Skeletal muscle tissue (tissue), 4 donors: ENCODE data around the gene PKP1. TPM values are rescaled to one million over a fixed set of nuclear protein-coding genes. Genes with fewer than 3 reads are reported as not detected.

Experiments used
- H3K27ac ChIP-seq: one replicate; pipeline ENCODE4 v1.7.0; 2013; ENCODE audit warnings: mild to moderate bottlenecking, low read depth, low read length, inconsistent platforms
- H3K27me3 ChIP-seq, 3 donors: one replicate each; pipeline ENCODE4 v1.7.0; 2013; ENCODE audit warnings: low read length in 3 of 3; ENCODE audit not compliant: control insufficient read depth in 3 of 3, insufficient read depth in 3 of 3
- H3K36me3 ChIP-seq, 3 donors: one replicate each; pipeline ENCODE4 v1.7.0; 2013; ENCODE audit warnings: low read length in 3 of 3; ENCODE audit not compliant: control insufficient read depth in 3 of 3, insufficient read depth in 3 of 3
- H3K4me1 ChIP-seq, 3 donors: one replicate each; pipeline ENCODE4 v1.7.0; 2013; ENCODE audit warnings: low read length in 3 of 3, mild to moderate bottlenecking in 3 of 3; ENCODE audit not compliant: control insufficient read depth in 3 of 3, insufficient read depth in 3 of 3
- H3K4me3 ChIP-seq, 3 donors: one replicate each; pipeline ENCODE4 v1.7.0; 2013; ENCODE audit warnings: low read length in 3 of 3
- H3K9ac ChIP-seq, 3 donors: one replicate each; pipeline ENCODE4 v1.7.0; 2013; ENCODE audit warnings: low read length in 3 of 3, mild to moderate bottlenecking in 3 of 3, moderate library complexity in 2 of 3, low read depth in 1 of 3
- H3K9me3 ChIP-seq, 3 donors: one replicate each; pipeline ENCODE4 v1.7.0; 2013; ENCODE audit warnings: low read length in 3 of 3; ENCODE audit not compliant: control insufficient read depth in 3 of 3
- total RNA-seq: library from RNA; depleted of rRNA; stranded (reverse); fragments of >200 nt; gene quantifications from one replicate; pipeline ENCODE4 v1.2.3, GENCODE V29; 2014
- donor health status: Osteomylitis.

PKP1 gene
- total RNA-seq, 1 donor from 2014 or later = 3.7 TPM

GRCh38 chr1:201346337-201346939, 63.1 kb downstream of the PKP1 start:
- no peaks in the 10 kb centered on the region for H3K36me3 ChIP-seq
- H3K9me3 ChIP-seq = no peaks in the 10 kb centered on the region
- H3K4me1 ChIP-seq = no peaks in the 10 kb centered on the region
- H3K9ac ChIP-seq = no peak overlapping the region
- H3K4me3 ChIP-seq = no peak overlapping the region
- H3K27ac ChIP-seq = no peak overlapping the region
- peaks cover 0 to 9% (median 6%) of the 10 kb centered on the region in 3 donors for H3K27me3 ChIP-seq

- no peak overlapping the region for H3K4me3 ChIP-seq
- no peak overlapping the region for H3K27ac ChIP-seq
- H3K27me3 ChIP-seq = peaks cover 0 to 9% (median 6%) of the 10 kb centered on the region in 3 donors
- H3K9me3 ChIP-seq = no peaks in the 10 kb centered on the region
- H3K36me3 ChIP-seq = no peaks in the 10 kb centered on the region
- H3K4me1 ChIP-seq = no peaks in the 10 kb centered on the region
- H3K9ac ChIP-seq = no peak overlapping the region
These were observed 63.7 kb downstream of the PKP1 start for GRCh38 chr1:201346987-201347386.

DNA sequence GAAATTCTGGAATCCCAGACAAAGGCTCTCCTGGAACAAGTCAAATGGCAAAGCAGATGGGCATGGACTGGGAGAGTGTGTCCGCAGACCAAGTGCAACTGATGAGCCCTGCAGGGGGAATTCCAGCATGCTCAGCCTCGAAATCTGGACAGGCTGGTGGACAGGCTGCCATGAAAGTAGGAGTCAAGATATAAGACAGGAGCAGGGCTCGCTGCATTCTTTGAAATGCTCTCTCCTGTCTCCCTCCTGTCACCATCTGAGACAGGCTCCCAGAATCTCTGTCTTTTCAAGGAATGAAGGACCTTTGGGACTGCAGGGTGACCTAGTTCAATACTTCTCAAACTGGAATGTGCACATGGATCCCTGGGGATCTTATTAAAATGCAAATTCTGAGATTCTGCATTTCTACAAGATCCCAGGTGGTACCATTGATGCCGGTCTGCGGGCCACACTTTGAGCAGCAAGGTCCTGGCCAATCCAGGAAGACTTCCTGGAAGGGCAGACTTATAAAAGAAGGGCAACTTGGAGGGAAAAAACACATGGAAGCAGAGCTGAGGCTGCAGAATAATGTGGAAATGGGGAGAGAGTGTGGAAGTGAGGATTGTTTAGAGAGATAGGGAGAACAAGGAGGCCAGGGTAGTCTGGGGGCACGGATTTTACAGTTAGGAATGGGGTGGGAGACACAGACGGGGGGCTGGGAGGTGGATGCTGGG, 64.3 kb downstream of the PKP1 start:
- no peak overlapping the region for H3K4me3 ChIP-seq
- no peaks in the 10 kb centered on the region for H3K9me3 ChIP-seq
- no peaks in the 10 kb centered on the region for H3K4me1 ChIP-seq
- H3K36me3 ChIP-seq = no peaks in the 10 kb centered on the region
- no peak overlapping the region for H3K27ac ChIP-seq
- peaks cover 0 to 9% (median 6%) of the 10 kb centered on the region in 3 donors for H3K27me3 ChIP-seq
- no peak overlapping the region for H3K9ac ChIP-seq

DNA sequence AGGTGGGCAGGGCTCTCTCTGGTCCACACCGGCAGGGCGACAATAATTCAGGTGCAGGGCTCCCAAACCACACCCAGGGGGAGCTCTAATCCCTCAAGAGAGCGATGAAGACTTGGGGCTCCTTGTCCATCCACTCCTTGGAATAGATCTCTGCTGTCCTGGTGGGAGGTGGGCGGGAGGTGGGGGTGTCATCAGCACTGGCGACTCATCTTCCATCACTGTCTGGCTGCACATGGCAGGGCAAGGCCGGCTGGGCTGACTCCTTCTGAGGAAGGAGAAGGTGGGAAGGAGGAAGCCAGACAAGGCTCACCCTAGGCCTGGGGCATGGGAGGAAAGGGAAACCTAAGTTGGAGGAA, 64.9 kb downstream of the PKP1 start:
- H3K9me3 ChIP-seq = no peaks in the 10 kb centered on the region
- H3K4me3 ChIP-seq = no peak overlapping the region
- no peak overlapping the region for H3K9ac ChIP-seq
- H3K36me3 ChIP-seq = no peaks in the 10 kb centered on the region
- H3K4me1 ChIP-seq = no peaks in the 10 kb centered on the region
- H3K27me3 ChIP-seq = peaks cover 0 to 9% (median 6%) of the 10 kb centered on the region in 3 donors
- H3K27ac ChIP-seq = no peak overlapping the region

GRCh38 chr1:201349092-201349491, 65.8 kb downstream of the PKP1 start:
- Histone ChIP-seq H3K4me1 (no peaks in the 10 kb centered on the region), H3K36me3 (no peaks in the 10 kb centered on the region), H3K4me3 (no peak overlapping the region), H3K27ac (no peak overlapping the region), H3K9ac (no peak overlapping the region), H3K9me3 (no peaks in the 10 kb centered on the region), H3K27me3 (peaks cover 0 to 7% (median 6%) of the 10 kb centered on the region in 3 donors)

GRCh38 chr1:201350361-201350725, 67.0 kb downstream of the PKP1 start:
- H3K9ac ChIP-seq = no peak overlapping the region
- H3K27me3 ChIP-seq = peaks cover 0 to 7% (median 6%) of the 10 kb centered on the region in 3 donors

GRCh38 chr1:201350884-201351283, 67.6 kb downstream of the PKP1 start:
- Histone ChIP-seq H3K4me3 (no peak overlapping the region), H3K4me1 (no peaks in the 10 kb centered on the region), H3K36me3 (no peaks in the 10 kb centered on the region), H3K9me3 (no peaks in the 10 kb centered on the region), H3K9ac (no peak overlapping the region), H3K27me3 (peaks cover 0 to 7% (median 6%) of the 10 kb centered on the region in 3 donors), H3K27ac (no peak overlapping the region)

More at GRCh38 chr1:201350361-201350725, 67.0 kb downstream of the PKP1 start:
- Histone ChIP-seq H3K36me3 (no peaks in the 10 kb centered on the region), H3K4me1 (no peaks in the 10 kb centered on the region), H3K27ac (no peak overlapping the region), H3K4me3 (no peak overlapping the region), H3K9me3 (no peaks in the 10 kb centered on the region)

DNA sequence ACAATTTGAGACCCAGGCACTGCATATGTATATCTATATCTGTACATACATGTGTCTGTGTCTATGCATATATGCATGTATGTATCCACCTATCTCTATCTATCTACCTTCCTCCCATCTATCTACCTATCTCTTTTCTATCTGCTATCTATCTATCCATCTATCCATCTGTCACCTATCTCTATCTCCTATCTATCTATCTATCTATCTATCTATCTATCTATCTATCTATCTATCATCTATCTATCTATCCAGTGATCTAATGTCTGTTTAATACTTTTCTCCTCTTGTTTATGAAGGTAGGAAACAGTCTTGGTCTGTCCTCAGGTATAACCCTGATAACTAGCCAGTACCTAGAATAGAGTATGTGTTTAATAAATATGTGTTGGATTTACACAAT, 68.3 kb downstream of the PKP1 start:
- Histone ChIP-seq H3K27ac (no peak overlapping the region), H3K4me3 (no peak overlapping the region)

GRCh38 chr1:201353186-201353940, 70.1 kb downstream of the PKP1 start:
- no peak overlapping the region for H3K27ac ChIP-seq
- no peaks in the 10 kb centered on the region for H3K9me3 ChIP-seq
- peaks cover 0 to 3% (median 0%) of the 10 kb centered on the region in 3 donors for H3K27me3 ChIP-seq
- H3K36me3 ChIP-seq = no peaks in the 10 kb centered on the region
- no peaks in the 10 kb centered on the region for H3K4me1 ChIP-seq
- H3K9ac ChIP-seq = no peak overlapping the region
- H3K4me3 ChIP-seq = no peak overlapping the region

More for the DNA sequence above, 68.3 kb downstream of the PKP1 start:
- Histone ChIP-seq H3K9me3 (no peaks in the 10 kb centered on the region), H3K4me1 (no peaks in the 10 kb centered on the region), H3K9ac (no peak overlapping the region), H3K27me3 (peaks cover 0 to 7% (median 6%) of the 10 kb centered on the region in 3 donors), H3K36me3 (no peaks in the 10 kb centered on the region)
